ENCODE measurements around the gene ZXDC. TPM values are rescaled to one million over a fixed set of nuclear protein-coding genes. Genes with fewer than 3 reads are reported as not detected.

ZXDC gene
- total RNA-seq, 8 experiments from 2014 or later, result 15.1 to 32.0 (median 24.2) TPM

- WGBS, 10 experiments, result 22 to 100% (median 90%) methylated on average over 2 to 25 of the region's 61 CpGs; no CpG with 5 or more reads in 3 of the 10 experiments
- H3K27ac ChIP-seq, result no peak overlapping the region
- no peak for ATAC-seq (replicated peaks in 6 of 8)
- no peaks in the 10 kb centered on the region for H3K4me1 ChIP-seq (replicated peaks in 1 of 2)
- in situ Hi-C loops (cut with MboI; ENCODE audit: low pct_unique_long_range_greater_than_20kb in 2 of 9, low sequenced_read_pairs in 9 of 9, unreplicated experiment in 9 of 9), result no loop called here
- H3K4me3 ChIP-seq, result no peak overlapping the region
Observed at GRCh38 chr3:126415661-126416591, 59.8 kb downstream of the ZXDC start.

- Histone ChIP-seq H3K4me3 (no peak overlapping the region), H3K4me1 (replicated peaks in 1 of 2) (no peaks in the 10 kb centered on the region), H3K27ac (no peak overlapping the region)
- 80% methylated on average over 1 of the region's 12 CpGs; no CpG with 5 or more reads in 9 of the 10 experiments for WGBS, 10 experiments
- ATAC-seq (replicated peaks in 6 of 8), result peak in 1 of 8 experiments; percentile 35
- in situ Hi-C loops (cut with MboI; ENCODE audit: low pct_unique_long_range_greater_than_20kb in 2 of 9, low sequenced_read_pairs in 9 of 9, unreplicated experiment in 9 of 9), result no loop called here
Observed at GRCh38 chr3:126414961-126415660, 60.6 kb downstream of the ZXDC start.

DNA sequence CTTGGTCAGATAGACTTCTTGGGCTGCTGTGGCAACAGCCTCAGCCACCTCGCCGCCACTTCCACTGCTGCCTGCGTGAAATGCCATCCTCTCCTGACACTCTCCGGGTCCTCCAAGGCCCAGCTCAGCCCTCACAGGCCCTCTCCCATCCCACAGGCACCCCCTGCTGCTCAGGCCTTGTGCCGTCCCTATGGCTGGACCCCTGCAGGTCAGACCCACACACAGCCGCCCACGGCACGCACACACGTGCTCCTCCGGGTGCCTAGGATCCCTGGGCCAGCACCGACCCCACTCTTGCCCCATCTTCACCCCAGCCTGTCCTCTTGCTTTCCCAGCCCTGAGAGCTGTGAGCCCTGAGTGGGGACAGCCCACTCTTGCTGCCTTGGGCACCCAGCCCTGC, 61.3 kb downstream of the ZXDC start:
- ATAC-seq (replicated peaks in 6 of 8), result no peak
- WGBS, 10 experiments, result 50 to 100% (median 100%) methylated on average over 1 to 4 of the region's 11 CpGs; no CpG with 5 or more reads in 4 of the 10 experiments
- Histone ChIP-seq H3K4me3 (no peak overlapping the region), H3K27ac (no peak overlapping the region), H3K4me1 (replicated peaks in 1 of 2) (no peaks in the 10 kb centered on the region)
- in situ Hi-C loops (cut with MboI; ENCODE audit: low pct_unique_long_range_greater_than_20kb in 2 of 9, low sequenced_read_pairs in 9 of 9, unreplicated experiment in 9 of 9), result no loop called here

DNA sequence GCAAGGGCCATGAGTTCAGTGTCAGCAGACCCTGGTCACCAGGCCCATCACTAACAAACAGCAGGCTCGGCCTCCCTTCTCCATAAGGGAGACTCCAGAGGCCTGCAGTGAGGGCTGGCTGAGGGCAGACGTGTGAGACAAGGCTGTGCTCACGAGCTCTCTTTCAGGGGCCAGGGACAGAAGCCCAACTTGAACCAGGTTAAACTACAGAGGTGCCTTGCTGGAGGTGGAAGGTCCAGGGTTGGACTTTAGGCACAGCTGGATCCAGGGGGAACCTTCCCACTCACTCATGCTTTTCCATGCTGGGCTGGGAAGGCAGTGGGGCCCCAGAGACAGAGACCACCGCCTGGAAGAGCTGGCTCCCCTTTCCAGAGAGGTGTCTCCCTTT, 62.0 kb downstream of the ZXDC start:
- Histone ChIP-seq H3K4me3 (no peak overlapping the region), H3K4me1 (replicated peaks in 1 of 2) (no peaks in the 10 kb centered on the region), H3K27ac (no peak overlapping the region)
- 20 to 100% (median 60%) methylated on average over 1 of the region's 4 CpGs; no CpG with 5 or more reads in 7 of the 10 experiments for WGBS, 10 experiments
- ATAC-seq (replicated peaks in 6 of 8), result no peak
- in situ Hi-C loops (cut with MboI; ENCODE audit: low pct_unique_long_range_greater_than_20kb in 2 of 9, low sequenced_read_pairs in 9 of 9, unreplicated experiment in 9 of 9), result no loop called here

DNA sequence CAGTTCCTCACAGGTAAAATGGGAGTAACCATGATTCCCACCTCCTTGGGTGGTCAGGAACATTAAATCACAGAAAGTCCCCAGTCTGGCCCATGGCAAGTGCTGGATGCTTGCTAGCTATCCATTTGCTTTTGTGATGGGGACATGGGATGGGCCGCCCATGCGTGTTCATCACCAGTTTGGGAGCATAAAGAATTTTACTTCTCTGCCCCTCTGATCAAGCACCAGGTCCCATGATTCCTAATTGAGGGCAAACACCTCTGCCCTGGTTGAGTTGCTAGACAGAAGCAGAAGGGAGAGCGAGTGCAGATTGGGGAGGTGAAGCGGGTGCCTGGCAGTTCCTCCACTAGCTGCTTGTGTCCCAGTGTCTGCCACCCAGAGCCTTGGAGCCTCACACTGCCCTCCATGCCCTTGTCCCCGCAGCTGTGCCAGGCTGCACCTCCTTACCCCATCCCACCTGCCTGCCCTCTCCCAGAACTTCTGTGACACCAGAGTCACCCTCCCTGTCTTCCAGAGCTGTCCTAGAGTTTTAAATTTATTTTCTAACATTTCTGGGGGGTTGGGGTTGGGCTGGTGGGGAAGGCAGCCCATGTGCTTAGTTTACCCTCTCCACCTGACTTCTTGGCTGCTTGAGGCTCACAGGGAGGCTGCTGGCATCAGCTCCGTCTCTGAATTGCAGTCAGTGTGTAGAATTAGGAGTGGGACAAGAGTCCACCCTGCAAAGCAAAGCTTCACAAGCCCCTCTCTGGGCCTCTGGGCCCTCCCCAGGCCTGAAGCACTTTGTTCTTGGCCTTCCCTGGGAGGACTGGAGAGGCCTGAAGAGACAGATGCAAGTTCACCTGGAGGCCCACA, 62.6 kb downstream of the ZXDC start:
- WGBS, 10 experiments, result 40 to 100% (median 94%) methylated on average over 1 to 3 of the region's 6 CpGs; no CpG with 5 or more reads in 6 of the 10 experiments
- no peak overlapping the region for H3K27ac ChIP-seq
- in situ Hi-C loops (cut with MboI; ENCODE audit: low pct_unique_long_range_greater_than_20kb in 2 of 9, low sequenced_read_pairs in 9 of 9, unreplicated experiment in 9 of 9), result no loop called here
- no peak for ATAC-seq (replicated peaks in 6 of 8)
- H3K4me3 ChIP-seq, result no peak overlapping the region
- no peaks in the 10 kb centered on the region for H3K4me1 ChIP-seq (replicated peaks in 1 of 2)

- peak in 2 of 8 experiments; percentile 75 to 88 for ATAC-seq (replicated peaks in 6 of 8)
- H3K4me1 ChIP-seq (replicated peaks in 1 of 2), result no peaks in the 10 kb centered on the region
- in situ Hi-C loops (cut with MboI; ENCODE audit: low pct_unique_long_range_greater_than_20kb in 2 of 9, low sequenced_read_pairs in 9 of 9, unreplicated experiment in 9 of 9), result no loop called here
- H3K27ac ChIP-seq, result no peak overlapping the region
- H3K4me3 ChIP-seq, result no peak overlapping the region
- WGBS, 10 experiments, result 6 to 100% (median 57%) methylated on average over 1 to 5 of the region's 5 CpGs; no CpG with 5 or more reads in 2 of the 10 experiments
Observed at GRCh38 chr3:126408099-126408498, 67.6 kb downstream of the ZXDC start.

DNA sequence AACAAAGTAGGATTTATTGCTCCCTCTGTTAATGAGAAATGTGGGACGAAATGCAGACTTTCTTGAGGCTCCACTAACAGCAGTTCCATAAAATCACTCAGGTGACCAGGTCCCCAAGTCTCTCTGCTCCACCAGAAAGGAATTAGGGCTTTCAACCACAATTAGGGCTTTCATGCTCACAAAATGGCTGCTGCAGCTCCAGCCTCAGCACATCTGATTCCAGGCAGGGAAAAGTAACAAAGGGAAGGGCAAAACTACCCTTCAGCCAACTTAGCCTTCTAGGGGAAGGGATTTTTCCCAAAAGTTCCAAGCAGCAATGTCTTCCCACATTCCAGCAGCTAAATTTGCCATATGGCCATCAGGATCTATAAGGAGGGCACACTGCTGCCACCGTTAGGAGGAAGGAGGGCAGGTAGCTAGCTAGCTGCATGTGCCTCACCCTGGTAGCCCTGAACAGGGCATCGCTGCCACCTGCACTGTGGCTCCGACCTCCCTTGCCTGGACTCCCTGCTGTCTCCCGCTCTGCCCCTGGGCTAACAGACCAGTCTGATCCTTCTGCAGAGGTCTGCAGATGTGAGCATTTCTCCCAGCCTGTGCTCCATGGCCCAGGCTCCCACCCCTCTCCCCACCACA, 68.2 kb downstream of the ZXDC start:
- 0 to 100% (median 57%) methylated on average over 1 to 3 of the region's 5 CpGs; no CpG with 5 or more reads in 4 of the 10 experiments for WGBS, 10 experiments
- ATAC-seq (replicated peaks in 6 of 8), result no peak
- no peak overlapping the region for H3K4me3 ChIP-seq
- H3K4me1 ChIP-seq (replicated peaks in 1 of 2), result no peaks in the 10 kb centered on the region
- in situ Hi-C loops (cut with MboI; ENCODE audit: low pct_unique_long_range_greater_than_20kb in 2 of 9, low sequenced_read_pairs in 9 of 9, unreplicated experiment in 9 of 9), result no loop called here
- no peak overlapping the region for H3K27ac ChIP-seq

DNA sequence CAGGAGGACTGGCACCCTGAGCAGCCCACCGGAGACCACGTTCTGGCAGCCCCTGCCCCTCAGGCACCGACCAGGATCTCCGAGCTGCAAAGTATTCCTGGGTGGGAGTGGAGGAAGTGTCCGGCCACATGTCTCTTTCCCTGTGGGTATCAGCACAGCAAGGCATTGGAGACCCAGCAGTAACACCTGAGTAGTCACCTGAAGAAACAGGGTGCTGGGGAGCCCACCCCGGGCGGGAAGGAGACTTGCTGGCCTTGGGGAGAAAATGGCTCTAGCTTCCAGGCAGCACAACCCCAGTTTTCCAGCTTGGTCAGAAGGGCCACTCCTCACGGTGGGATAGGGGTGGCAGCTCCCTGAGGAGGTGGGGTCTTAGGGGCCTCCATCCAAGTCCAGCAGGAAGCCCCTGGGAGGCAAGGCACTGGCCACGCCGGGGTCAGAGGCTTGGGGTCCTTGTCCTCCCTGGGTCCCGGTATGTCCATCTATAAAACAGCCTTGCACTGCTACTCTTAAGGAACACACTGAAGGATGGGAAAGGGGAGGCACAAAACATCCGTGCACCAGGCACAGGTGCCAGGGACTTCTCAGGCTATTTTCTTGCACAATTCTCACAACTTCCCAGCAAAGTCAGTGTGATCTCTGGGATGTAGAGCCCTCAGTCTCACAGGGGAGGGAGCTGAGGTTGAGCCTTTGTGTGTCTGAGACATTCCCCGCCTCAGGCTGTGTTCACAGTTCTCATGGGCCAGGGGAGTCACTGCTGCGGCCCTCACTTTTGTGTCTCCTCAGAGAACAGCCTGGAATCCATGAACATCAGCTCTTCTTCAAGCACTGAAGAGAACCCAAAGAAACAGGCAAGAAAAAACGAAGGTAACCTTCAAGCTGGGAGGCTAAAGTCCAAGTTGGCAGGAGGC, 69.0 kb downstream of the ZXDC start:
- H3K4me1 ChIP-seq (replicated peaks in 1 of 2), result no peaks in the 10 kb centered on the region
- no peak overlapping the region for H3K27ac ChIP-seq
- WGBS, 10 experiments, result 0 to 84% (median 72%) methylated on average over 1 to 7 of the region's 15 CpGs; no CpG with 5 or more reads in 2 of the 10 experiments
- in situ Hi-C loops (cut with MboI; ENCODE audit: low pct_unique_long_range_greater_than_20kb in 2 of 9, low sequenced_read_pairs in 9 of 9, unreplicated experiment in 9 of 9), result no loop called here
- no peak overlapping the region for H3K4me3 ChIP-seq
- ATAC-seq (replicated peaks in 6 of 8), result no peak

- 40 to 100% (median 68%) methylated on average over 1 to 6 of the region's 12 CpGs; no CpG with 5 or more reads in 4 of the 10 experiments for WGBS, 10 experiments
- in situ Hi-C loops (cut with MboI; ENCODE audit: low pct_unique_long_range_greater_than_20kb in 2 of 9, low sequenced_read_pairs in 9 of 9, unreplicated experiment in 9 of 9), result no loop called here
- Histone ChIP-seq H3K4me3 (no peak overlapping the region), H3K27ac (no peak overlapping the region), H3K4me1 (replicated peaks in 1 of 2) (no peaks in the 10 kb centered on the region)
- ATAC-seq (replicated peaks in 6 of 8), result no peak
Observed at GRCh38 chr3:126402666-126403302, 72.9 kb downstream of the ZXDC start.

DNA sequence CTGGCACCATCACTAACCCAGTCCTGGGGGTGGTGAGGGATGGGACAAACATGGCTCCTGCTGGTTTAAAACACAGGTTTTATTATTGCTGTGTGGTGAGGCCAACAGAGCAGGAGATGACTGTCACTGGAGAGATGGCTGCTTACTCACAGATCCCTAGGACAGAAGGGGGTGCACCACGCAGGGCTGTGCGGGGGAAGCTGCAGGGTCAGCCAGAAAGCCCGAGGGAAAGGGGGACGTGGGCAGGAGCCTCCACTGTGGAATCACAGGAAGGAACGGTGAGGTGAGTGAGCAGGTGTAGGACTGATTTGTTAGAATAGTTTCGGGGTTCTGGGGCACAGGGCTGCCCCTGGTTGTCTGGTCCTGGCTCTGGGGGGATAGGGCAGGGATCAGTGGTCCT, 73.5 kb downstream of the ZXDC start:
- WGBS, 10 experiments, result 19 to 80% (median 80%) methylated on average over 1 to 4 of the region's 6 CpGs; no CpG with 5 or more reads in 7 of the 10 experiments
- H3K27ac ChIP-seq, result no peak overlapping the region
- H3K4me1 ChIP-seq (replicated peaks in 1 of 2), result no peaks in the 10 kb centered on the region
- no peak overlapping the region for H3K4me3 ChIP-seq
- in situ Hi-C loops (cut with MboI; ENCODE audit: low pct_unique_long_range_greater_than_20kb in 2 of 9, low sequenced_read_pairs in 9 of 9, unreplicated experiment in 9 of 9), result no loop called here
- ATAC-seq (replicated peaks in 6 of 8), result no peak

DNA sequence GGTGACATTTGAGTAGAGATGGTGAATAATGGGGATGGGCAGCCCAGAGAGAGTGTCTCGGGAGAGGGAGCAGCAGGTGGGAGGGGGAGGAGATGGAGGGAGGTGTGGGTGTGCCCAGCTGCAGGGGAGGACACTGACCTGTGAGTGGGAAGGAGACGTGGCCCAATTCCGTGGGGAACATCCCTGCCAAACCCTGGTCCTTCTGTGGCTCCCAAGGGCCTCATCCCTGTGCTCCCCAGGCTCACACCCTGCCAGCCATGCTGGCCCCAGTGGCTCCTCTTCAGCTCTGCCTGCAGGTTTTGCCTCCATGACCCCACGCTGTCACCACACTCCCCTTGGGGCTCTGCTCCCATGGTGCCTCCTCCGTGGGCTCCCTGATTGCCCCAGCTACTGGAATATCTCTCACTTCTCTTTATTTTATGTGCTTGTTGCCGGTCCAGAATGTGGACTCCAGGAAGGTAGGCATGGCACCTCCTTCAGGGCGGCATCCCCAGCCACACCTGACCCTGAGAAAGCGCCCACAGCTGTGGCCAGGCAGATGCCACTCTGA, 74.0 kb downstream of the ZXDC start:
- ATAC-seq (replicated peaks in 6 of 8), result no peak
- in situ Hi-C loops (cut with MboI; ENCODE audit: low pct_unique_long_range_greater_than_20kb in 2 of 9, low sequenced_read_pairs in 9 of 9, unreplicated experiment in 9 of 9), result no loop called here
- 20 to 100% (median 61%) methylated on average over 1 to 4 of the region's 8 CpGs; no CpG with 5 or more reads in 4 of the 10 experiments for WGBS, 10 experiments
- H3K27ac ChIP-seq, result no peak overlapping the region
- H3K4me1 ChIP-seq (replicated peaks in 1 of 2), result no peaks in the 10 kb centered on the region
- no peak overlapping the region for H3K4me3 ChIP-seq

Measured in motor neuron (in vitro differentiated cells).